Epidermal melanocyte (primary cell): ENCODE results near the gene TRMT10C.
"Not testable (repeated sequence)": the region's sequence is repeated elsewhere in the genome, so short reads cannot be mapped to it uniquely, and the experiment has no call there.

ENCODE experiments used
- DNase-seq: peaks from one replicate; pipeline ENCODE4 v3.0.0; 2011; ENCODE audit warnings: low spot score; ENCODE audit not compliant: insufficient read length

Gene TRMT10C

GRCh38 chr3:101561630-101562328, at the start of gene TRMT10C:
Gene TRMT10C (plus strand): TSS chr3:101561868. CDS start chr3:101564782, 2,914 bp downstream.
- DNase-seq: peak; percentile 86

DNA sequence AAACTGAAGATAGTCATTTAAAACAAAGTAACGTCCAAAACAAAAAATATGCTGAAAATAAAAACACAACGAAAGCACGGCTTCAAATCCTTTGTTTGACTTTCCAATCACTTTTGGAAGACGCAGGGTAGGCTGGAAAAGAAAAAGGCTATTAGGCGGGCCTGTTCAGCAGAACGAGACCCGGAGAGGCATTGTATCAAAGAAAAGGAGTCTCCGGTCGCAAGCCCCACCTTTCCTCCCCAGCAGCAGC, 49.3 kb upstream of the TRMT10C start:
- DNase-seq: no peak

DNA sequence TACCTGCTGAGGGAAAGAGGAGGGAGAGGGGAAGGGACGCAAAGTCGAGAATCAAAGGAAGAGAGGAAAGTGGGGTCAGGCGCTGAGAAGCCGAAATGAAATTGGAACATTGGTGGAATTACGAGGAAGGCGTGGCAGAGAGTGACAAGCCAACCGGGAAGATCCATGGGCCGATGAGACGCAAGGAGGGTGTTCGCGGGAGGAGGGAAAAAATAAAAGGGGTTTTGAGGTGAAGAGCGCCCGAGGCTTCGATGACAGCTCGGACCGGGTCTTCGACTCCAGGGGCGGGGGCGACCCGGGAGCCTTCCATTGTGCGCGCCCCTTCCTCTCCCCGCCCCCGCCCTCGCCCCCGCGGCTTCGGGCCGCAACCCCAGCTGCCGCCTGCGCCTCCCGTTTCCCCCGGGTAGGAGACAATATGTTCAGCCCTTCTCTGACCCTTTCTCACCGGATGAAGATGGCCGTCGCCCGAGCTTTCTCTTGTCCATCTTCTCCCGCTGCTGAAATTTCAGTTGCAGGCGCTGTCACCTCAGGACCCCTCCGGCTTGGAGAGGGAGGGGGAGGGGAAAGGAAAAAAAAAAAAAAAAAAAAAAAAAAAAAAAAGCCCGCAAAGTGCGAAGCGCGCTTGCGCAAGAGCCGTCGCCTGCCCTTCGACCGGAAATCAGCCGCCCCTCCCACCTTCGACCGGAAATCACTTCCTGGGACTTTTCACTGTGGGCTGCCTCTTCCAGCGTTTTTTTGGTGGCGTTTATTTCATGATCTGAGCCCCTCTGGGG, 48.8 kb upstream of the TRMT10C start, which contains the start of gene SENP7:
SENP7 (minus strand) TSS at position 567 of the 773 bp plus-strand sequence; CDS start at position 485, 82 bp downstream.
- DNase-seq: peak; percentile 84

DNA sequence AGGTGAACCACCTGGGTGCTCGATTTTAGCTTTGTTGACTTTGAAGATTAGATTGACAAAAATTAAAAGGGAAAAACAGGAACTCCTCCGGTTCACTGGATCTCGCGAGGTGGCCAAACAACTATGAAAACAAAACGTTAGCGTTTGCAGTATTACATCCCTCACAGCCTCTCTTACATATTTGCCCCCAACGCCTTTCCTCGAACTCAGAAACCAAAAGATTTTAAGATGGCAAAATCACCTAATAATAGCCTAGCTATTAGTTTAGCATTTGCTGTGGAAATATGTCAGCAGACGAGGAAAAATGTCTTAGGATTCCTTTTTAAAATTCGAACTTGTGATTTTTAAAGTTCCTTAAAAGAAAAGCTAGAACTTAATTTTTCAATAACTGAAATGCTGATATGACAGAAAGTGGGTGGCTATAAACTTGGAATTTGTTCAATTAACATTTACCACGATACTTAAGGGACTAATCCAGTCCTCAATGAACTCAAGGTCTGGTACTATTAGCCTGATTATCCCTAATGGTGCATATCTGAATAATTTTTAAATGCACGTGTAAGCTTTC, 48.2 kb upstream of the TRMT10C start:
- DNase-seq: no peak

- DNase-seq: no peak
Observed at GRCh38 chr3:101518421-101518871, 43.2 kb upstream of the TRMT10C start.

GRCh38 chr3:101519685-101520365, 41.8 kb upstream of the TRMT10C start:
- DNase-seq: no peak

- no peak for DNase-seq
Observed at GRCh38 chr3:101521211-101521701, 40.4 kb upstream of the TRMT10C start.

DNA sequence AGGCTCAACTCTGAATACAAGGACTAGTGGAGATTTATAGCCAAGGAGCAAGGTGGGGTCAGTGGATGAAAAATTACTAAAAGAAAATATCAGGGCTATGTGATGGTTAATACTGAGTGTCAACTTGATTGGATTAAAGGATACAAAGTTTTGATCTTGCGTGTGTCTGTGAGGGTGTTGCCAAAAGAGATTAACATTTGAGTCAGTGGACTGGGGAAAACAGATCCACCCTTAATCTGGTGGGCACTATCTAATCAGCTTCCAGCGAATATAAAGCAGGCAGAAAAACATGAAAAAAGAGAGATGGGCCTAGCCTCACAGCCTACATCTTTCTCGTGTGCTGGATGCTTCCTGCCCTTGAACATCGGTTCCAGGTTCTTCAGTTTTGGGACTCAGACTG, 34.2 kb upstream of the TRMT10C start:
- DNase-seq: no peak

- DNase-seq: no peak
Observed at GRCh38 chr3:101527906-101528305, 33.8 kb upstream of the TRMT10C start.

GRCh38 chr3:101529816-101530685, 31.6 kb upstream of the TRMT10C start:
- no peak for DNase-seq

DNA sequence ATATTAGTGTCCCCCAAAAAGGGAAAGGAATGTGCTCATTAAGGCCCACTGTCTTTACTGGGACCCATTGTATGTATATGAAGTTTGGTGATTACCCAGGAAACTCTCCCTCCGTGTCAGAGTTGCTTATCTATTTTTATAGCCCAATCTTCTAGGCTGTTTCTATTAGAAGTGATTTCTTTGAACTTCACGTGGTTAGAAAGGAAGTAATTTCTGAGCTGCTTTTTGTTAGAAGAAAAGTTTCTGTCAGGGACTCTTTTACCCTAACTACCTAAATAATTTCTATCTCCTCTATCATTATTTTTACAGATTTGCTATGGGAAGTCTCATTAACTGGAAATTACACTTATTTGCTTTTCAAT, 31.0 kb upstream of the TRMT10C start:
- DNase-seq: no peak

DNA sequence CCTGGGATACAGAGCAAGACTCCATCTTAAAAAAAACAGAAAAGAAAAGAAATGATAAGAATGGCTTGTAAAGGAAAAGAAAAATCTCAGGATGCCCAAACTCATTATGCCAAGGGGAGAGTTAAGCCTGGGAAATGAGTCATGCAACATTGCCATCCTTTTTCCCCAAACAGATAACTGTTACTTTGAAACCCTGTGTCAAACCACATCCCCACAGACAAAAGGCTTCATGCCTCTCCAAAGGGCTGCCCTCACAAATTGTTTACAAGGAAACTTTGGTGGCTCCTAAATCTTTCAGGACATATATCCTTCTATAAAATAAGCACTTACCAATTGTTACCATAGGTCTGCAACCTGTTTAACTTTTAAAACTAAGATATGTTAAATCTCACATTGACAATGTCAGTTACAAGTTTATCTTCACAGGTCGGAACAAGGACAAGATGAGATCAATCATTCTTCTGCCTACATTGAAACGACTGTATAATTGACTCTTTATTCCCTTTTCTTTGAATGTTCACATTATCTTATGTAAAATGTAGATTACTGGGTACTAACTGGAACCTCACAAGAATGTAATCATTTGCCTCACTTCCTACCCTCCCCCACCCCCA, 30.1 kb upstream of the TRMT10C start:
- no peak for DNase-seq

DNA sequence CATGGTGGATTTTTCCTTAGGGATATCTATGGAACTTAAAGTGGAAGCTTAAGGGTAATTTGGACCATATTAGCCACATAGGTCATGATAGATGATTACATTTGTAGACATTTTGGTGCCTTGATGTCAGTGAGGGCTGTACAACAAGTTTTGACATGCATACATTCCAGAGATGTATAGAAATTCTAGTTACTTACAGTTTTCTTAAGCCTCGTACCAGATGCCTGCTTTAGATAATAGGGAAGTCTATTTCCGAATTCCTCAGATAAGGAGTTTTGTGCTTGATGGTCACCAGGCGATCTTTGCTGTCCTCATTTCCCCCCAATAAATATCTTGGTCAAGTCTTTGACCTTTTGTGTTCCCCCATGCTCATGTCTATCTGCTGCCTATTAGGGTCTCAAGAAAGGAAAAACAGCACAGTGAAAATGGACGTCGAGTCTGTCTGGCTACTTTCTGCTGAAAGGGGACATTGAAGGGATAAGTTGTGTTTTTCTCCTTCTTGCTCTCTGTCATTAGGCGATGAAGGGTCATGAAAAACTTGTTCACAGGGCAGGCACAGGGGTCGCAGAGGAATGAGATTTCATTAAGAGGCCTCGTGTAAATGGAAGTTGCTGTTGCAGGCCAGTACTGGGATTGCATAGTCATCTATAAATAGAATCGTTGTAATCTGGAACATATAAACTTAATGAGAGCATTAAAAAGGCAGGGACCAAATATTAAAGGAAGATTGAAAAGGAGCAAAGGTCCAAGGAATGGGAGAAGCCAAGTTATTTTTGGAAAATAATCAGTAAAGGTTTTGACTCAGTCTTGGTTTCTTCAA, 28.7 kb upstream of the TRMT10C start:
- DNase-seq: no peak

DNA sequence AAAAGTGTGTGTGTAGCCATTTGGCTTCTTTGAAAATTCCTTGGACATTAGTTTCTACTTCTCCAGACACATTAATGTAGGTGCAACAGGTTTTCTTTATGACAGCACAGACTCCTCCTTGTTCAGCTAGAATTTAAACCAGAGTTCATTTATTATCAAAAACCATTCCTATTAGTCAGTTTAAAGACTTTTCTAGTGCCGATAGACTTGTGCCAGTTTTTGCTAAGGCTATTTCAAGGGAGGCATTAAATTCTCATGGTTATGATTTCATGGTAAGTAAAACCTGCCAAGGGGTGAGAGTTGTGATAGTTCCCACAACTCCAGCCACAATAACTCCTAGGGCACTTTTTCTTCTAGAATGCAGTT, 28.1 kb upstream of the TRMT10C start:
- no peak for DNase-seq

DNA sequence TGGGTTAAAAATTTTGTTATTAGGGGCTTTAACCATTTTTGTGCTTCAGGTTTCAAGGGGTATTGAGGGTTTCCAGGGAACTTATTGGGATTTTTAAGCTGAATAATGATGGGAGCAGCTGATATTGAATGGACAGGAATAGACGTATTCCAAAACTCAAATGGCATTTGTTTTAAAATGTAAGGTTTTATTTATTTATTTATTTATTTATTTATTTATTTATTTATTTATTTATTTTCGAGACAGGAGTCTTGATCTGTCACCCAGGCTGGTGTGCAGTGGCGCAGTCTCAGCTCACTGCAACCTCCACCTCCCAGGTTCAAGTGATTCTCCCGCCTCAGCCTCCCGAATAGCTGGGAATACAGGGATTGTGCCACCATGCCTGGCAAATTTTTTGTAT, 26.4 kb upstream of the TRMT10C start:
- no peak for DNase-seq

- no peak for DNase-seq
Observed at GRCh38 chr3:101536266-101536665, 25.4 kb upstream of the TRMT10C start.

DNA sequence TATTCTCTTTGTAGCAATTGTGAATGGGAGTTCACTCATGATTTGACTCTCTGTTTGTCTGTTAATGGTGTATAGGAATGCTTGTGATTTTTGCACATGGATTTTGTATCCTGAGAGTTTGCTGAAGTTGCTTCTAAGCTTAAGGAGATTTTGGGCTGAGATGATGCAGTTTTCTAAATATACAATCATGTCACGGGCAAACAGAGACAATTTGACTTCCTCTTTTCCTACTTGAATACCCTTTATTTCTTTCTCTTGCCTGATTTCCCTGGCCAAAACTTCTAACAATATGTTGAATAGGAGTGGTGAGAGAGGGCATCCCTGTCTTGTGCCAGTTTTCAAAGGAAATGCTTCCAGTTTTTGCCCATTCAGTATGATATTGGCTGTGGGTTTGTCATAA, 24.7 kb upstream of the TRMT10C start:
- DNase-seq: not testable (repeated sequence)

DNA sequence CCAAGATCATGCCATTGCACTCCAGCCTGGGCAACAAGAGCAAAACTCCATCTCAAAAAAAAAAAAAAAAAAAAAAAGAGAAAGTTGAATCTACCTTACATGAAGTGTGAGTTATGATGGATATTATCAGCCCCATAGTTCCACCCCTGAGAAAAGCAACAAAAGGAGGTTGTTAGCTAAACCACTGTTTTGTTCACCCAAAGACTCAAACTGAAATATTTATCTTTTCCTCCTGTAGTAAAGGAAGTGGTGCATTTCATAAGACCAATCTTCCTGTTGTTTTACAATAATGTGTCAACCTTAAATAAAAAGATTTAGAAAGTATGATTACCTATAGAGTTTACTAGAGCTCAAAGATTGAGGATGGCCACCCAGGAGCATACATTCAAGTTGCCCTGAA, 18.7 kb upstream of the TRMT10C start:
- DNase-seq: no peak

DNA sequence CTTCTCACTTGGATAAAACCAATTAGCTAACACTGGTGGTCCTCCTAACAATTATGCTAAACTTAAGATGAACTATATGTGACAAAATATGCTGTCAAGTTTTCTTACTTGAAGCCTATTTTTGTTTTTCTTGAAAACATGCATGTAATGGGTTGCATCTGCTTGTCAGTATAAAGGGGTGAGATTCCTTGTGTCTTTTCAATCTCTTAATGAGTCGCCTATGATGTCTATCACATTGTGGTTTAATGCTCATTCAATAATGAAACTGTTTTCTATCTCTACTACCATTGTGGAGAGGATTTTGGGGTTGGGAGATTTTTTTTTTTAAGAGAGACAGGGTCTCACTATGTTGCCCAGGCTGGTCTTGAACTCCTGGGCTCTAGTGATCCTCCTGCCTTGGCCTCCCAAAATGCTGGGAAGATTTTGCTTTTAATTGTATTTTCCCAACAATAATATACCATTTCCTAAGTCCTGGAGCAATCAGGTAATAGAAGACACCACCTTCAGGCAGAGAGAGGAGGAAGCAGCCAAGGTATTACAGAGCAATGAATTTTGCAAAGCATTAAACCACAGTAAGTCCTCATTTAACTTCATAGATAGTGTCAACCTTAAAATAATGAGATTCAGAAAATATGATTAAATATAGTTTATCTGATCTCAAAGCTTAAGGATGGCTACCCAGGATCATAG, 17.4 kb upstream of the TRMT10C start:
- no peak for DNase-seq
